ENCODE results near the gene PPIL6.

DNA sequence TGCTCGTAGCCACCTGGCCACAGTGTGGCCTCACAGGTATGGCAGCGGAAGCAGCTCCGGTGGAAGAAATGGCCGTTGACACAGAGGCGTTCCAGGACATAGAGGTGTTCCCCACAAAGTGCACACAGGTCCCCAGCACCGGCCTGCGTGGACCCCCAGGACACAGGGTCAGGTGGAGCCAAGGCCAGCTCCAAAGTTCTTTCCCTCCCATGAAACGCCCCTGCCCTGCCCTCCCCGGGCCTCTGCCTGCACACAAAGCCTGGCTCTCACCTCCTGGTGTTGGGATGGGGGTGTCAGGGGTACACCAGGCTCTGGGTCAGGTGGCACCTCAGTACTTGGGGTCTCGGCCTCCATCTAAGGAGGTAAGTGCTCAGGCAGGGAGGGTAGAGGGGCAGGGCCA lies 6.7 kb upstream of the PPIL6 start:
- TF ChIP-seq, protein P1, sequence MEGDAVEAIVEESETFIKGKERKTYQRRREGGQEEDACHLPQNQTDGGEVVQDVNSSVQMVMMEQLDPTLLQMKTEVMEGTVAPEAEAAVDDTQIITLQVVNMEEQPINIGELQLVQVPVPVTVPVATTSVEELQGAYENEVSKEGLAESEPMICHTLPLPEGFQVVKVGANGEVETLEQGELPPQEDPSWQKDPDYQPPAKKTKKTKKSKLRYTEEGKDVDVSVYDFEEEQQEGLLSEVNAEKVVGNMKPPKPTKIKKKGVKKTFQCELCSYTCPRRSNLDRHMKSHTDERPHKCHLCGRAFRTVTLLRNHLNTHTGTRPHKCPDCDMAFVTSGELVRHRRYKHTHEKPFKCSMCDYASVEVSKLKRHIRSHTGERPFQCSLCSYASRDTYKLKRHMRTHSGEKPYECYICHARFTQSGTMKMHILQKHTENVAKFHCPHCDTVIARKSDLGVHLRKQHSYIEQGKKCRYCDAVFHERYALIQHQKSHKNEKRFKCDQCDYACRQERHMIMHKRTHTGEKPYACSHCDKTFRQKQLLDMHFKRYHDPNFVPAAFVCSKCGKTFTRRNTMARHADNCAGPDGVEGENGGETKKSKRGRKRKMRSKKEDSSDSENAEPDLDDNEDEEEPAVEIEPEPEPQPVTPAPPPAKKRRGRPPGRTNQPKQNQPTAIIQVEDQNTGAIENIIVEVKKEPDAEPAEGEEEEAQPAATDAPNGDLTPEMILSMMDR (IDR thresholded peaks at IDR 0.05): no peak
- no peak for TF ChIP-seq EP300 (IDR thresholded peaks at IDR 0.05)

All from gastroesophageal sphincter (tissue), 3 donors.